Renal pelvis (tissue), 12 donors: ENCODE measurements around the gene SLC38A3. TPM values are rescaled to one million over a fixed set of nuclear protein-coding genes. Genes with fewer than 3 reads are reported as not detected.

Experiments used
- DNase-seq: peaks from one replicate; pipeline ENCODE4 v3.0.0-alpha.2; 2013
- long read RNA-seq, 16 experiments: transcript quantifications; one replicate each; lab custom pipeline, GENCODE V29; 2026
- polyA plus RNA-seq, 3 donors: library from polyadenylated mRNA; unstranded; fragments of 120-200 nt; gene quantifications; one replicate each; pipeline ENCODE4 v1.2.1, GENCODE V29; 2013; ENCODE audit not compliant: insufficient read length in 3 of 3

The SLC38A3 gene
- 1 to 10 TPM; 8.3 to 9.4 (median 9.1) TPM for polyA plus RNA-seq
- long read RNA-seq, donor 1, result 0 reads
- long read RNA-seq, donor 2, result 0 reads
- long read RNA-seq, donor 3, partial matches to known transcripts, result 0 of 2 reads
- long read RNA-seq, donor 3, other reads (novel, unspliced or antisense), result 0 of 2 reads
- long read RNA-seq, donor 4, partial matches to known transcripts, result 0 of 2 reads
- long read RNA-seq, donor 4, other reads (novel, unspliced or antisense), result 0 of 2 reads
- long read RNA-seq, donor 5, partial matches to known transcripts, result 0 of 1 reads
- long read RNA-seq, donor 5, other reads (novel, unspliced or antisense), result 0 of 1 reads
- long read RNA-seq, donor 6, partial matches to known transcripts, result 0 of 2 reads
- long read RNA-seq, donor 6, other reads (novel, unspliced or antisense), result 0 of 2 reads
- long read RNA-seq, donor 7, transcript SLC38A3-206 (16 exons, 2,978 nt), result major isoform, 6 of 7 reads
- long read RNA-seq, donor 7, partial matches to known transcripts, result 0 of 7 reads
- long read RNA-seq, donor 7, other reads (novel, unspliced or antisense), result 0 of 7 reads
- long read RNA-seq, donor 8, result 0 reads
- long read RNA-seq, donor 9, partial matches to known transcripts, result 0 of 1 reads
- long read RNA-seq, donor 9, other reads (novel, unspliced or antisense), result 0 of 1 reads
- long read RNA-seq, donor 10, partial matches to known transcripts, result 0 of 1 reads
- long read RNA-seq, donor 10, other reads (novel, unspliced or antisense), result 0 of 1 reads
- long read RNA-seq, donor 11, partial matches to known transcripts, result 0 of 2 reads
- long read RNA-seq, donor 11, other reads (novel, unspliced or antisense), result 0 of 2 reads
- long read RNA-seq, donor 12, partial matches to known transcripts, result 0 of 1 reads
- long read RNA-seq, donor 12, other reads (novel, unspliced or antisense), result 0 of 1 reads
- long read RNA-seq, donor 13, partial matches to known transcripts, result 0 of 1 reads
- long read RNA-seq, donor 13, other reads (novel, unspliced or antisense), result 0 of 1 reads
- long read RNA-seq, donor 14, result 0 reads
- long read RNA-seq, donor 15, partial matches to known transcripts, result 0 of 2 reads
- long read RNA-seq, donor 15, other reads (novel, unspliced or antisense), result 0 of 2 reads
- long read RNA-seq, donor 16, result 0 reads

- DNase-seq, result peak; percentile 48
These were observed at the start of gene SLC38A3 for GRCh38 chr3:50204804-50205412. Gene SLC38A3 (plus strand): TSS chr3:50205271. CDS start chr3:50214200, 8,929 bp downstream.

GRCh38 chr3:50155491-50155878 is 49.6 kb upstream of the SLC38A3 start:
- DNase-seq, result no peak

GRCh38 chr3:50155891-50156290 is 49.2 kb upstream of the SLC38A3 start:
- no peak for DNase-seq

GRCh38 chr3:50156549-50157493 is 48.2 kb upstream of the SLC38A3 start:
- DNase-seq, result no peak

GRCh38 chr3:50157827-50158529 is 47.1 kb upstream of the SLC38A3 start:
- no peak for DNase-seq

GRCh38 chr3:50158530-50159146 is 46.4 kb upstream of the SLC38A3 start:
- no peak for DNase-seq

- no peak for DNase-seq
These were observed 44.5 kb upstream of the SLC38A3 start for GRCh38 chr3:50160561-50160983.

GRCh38 chr3:50161320-50161719 is 43.8 kb upstream of the SLC38A3 start:
- no peak for DNase-seq

GRCh38 chr3:50162034-50162883 is 42.8 kb upstream of the SLC38A3 start:
- DNase-seq, result no peak

GRCh38 chr3:50163572-50164455 is 41.3 kb upstream of the SLC38A3 start:
- DNase-seq, result no peak

- DNase-seq, result no peak
These were observed 40.6 kb upstream of the SLC38A3 start for GRCh38 chr3:50164481-50164880.

GRCh38 chr3:50164984-50165909 is 39.8 kb upstream of the SLC38A3 start:
- no peak for DNase-seq

- no peak for DNase-seq
These were observed 39.0 kb upstream of the SLC38A3 start for GRCh38 chr3:50165910-50166538.

- DNase-seq, result peak; percentile 95
These were observed 38.5 kb upstream of the SLC38A3 start for GRCh38 chr3:50166620-50167019.

GRCh38 chr3:50167069-50167840 is 37.8 kb upstream of the SLC38A3 start:
- DNase-seq, result no peak
